IMR-90 (cell line): Measurements from ENCODE around the gene NXPH1. TPM values are rescaled to one million over a fixed set of nuclear protein-coding genes. Genes with fewer than 3 reads are reported as not detected.

Experiments
- ATAC-seq: fragments of 200-7000 bp; cut with Tn5 transposase; 2 replicates; pipeline ENCODE4 v1.9.1; 2020; ENCODE audit warnings: low read depth, mild to moderate bottlenecking, moderate library complexity
- BruUV-seq: library from RNA; stranded (reverse); fragments of 400-500 nt; replicated peaks from 2 replicates; lab custom pipeline; 2021; lab: Mats Ljungman, UMichigan
- CTCF ChIA-PET: fragments of 300-600 bp; formaldehyde crosslinking; extraction: SDS; loops from one replicate; lab custom pipeline; 2021; ENCODE audit warnings: antibody characterized with exemption; lab: Yijun Ruan, JAX
- POLR2A ChIA-PET: fragments of 300-600 bp; sonication (Branson Sonifier 250); formaldehyde crosslinking; loops from one replicate; lab custom pipeline; 2022; ENCODE audit warnings: antibody characterized with exemption; ENCODE audit not compliant: unreplicated experiment; lab: Charles Lee
- DNase-seq: peaks from one replicate; pipeline ENCODE4 v3.0.0; 2013
- H2AFZ ChIP-seq: replicated peaks from 2 replicates; pipeline ENCODE3; 2013; ENCODE audit warnings: low read length, mild to moderate bottlenecking; ENCODE audit not compliant: poor library complexity
- H2AK5ac ChIP-seq: 2 replicates; pipeline ENCODE4 v1.6.1; 2013; ENCODE audit warnings: low read depth, low read length, inconsistent platforms
- H2AK9ac ChIP-seq: replicated peaks from 2 replicates; pipeline ENCODE3; 2013; ENCODE audit warnings: mild to moderate bottlenecking, low read depth, low read length, moderate library complexity; ENCODE audit not compliant: poor library complexity
- H2BK120ac ChIP-seq: 2 replicates; pipeline ENCODE4 v1.6.1; 2013; ENCODE audit warnings: low read depth, low read length, inconsistent platforms
- H2BK15ac ChIP-seq: 3 replicates; pipeline ENCODE4 v1.6.1; 2013; ENCODE audit warnings: low read depth, low read length, inconsistent platforms
- H2BK20ac ChIP-seq: 2 replicates; pipeline ENCODE4 v1.6.1; 2013; ENCODE audit warnings: low read depth, mild to moderate bottlenecking, inconsistent platforms, low read length, moderate library complexity
- H2BK5ac ChIP-seq: 2 replicates; pipeline ENCODE4 v1.6.1; 2013; ENCODE audit warnings: mild to moderate bottlenecking, low read depth, low read length, inconsistent platforms; ENCODE audit not compliant: poor library complexity, severe bottlenecking
- H3K14ac ChIP-seq: replicated peaks from 2 replicates; pipeline ENCODE4 v1.6.1; 2013; ENCODE audit warnings: low read depth, low read length, inconsistent platforms
- H3K18ac ChIP-seq: 2 replicates; pipeline ENCODE4 v1.6.1; 2013; ENCODE audit warnings: low read depth, low read length, control low read depth
- H3K23ac ChIP-seq: 2 replicates; pipeline ENCODE4 v1.6.1; 2013; ENCODE audit warnings: low read depth, low read length, inconsistent platforms
- H3K27ac ChIP-seq: 2 replicates; pipeline ENCODE4 v1.5.1; 2013; ENCODE audit warnings: mild to moderate bottlenecking, control low read depth, low read length; ENCODE audit not compliant: insufficient read depth
- H3K27me3 ChIP-seq: 2 replicates; pipeline ENCODE4 v1.6.1; 2013; ENCODE audit warnings: low read length; ENCODE audit not compliant: control insufficient read depth, insufficient read depth
- H3K36me3 ChIP-seq: 2 replicates; pipeline ENCODE4 v1.6.1; 2013; ENCODE audit warnings: low read length, mixed read lengths; ENCODE audit not compliant: control insufficient read depth, insufficient read depth
- H3K4ac ChIP-seq: 2 replicates; pipeline ENCODE4 v1.6.1; 2013; ENCODE audit warnings: low read depth, low read length, inconsistent platforms
- H3K4me1 ChIP-seq: 2 replicates; pipeline ENCODE4 v1.6.1; 2013; ENCODE audit warnings: low read length, mixed read lengths; ENCODE audit not compliant: control insufficient read depth, insufficient read depth
- H3K4me2 ChIP-seq: 2 replicates; pipeline ENCODE4 v1.6.1; 2013; ENCODE audit warnings: low read depth, mild to moderate bottlenecking, control low read depth, low read length, moderate library complexity
- H3K4me3 ChIP-seq: 2 replicates; pipeline ENCODE4 v1.5.1; 2013; ENCODE audit warnings: low read depth, mild to moderate bottlenecking, control low read depth, low read length, moderate library complexity; ENCODE audit not compliant: insufficient read depth
- H3K56ac ChIP-seq: 2 replicates; pipeline ENCODE4 v1.6.1; 2013; ENCODE audit warnings: low read length, inconsistent platforms; ENCODE audit not compliant: insufficient read depth; ENCODE audit errors: extremely low read depth
- H3K79me1 ChIP-seq, 2 experiments: 2 replicates each; pipeline ENCODE4 v1.6.1; 2013; ENCODE audit warnings: low read length in 2 of 2, inconsistent platforms in 1 of 2, low read depth in 1 of 2
- H3K9ac ChIP-seq: 2 replicates; pipeline ENCODE4 v1.6.1; 2013; ENCODE audit warnings: low read depth, low read length, control low read depth
- H3K9me1 ChIP-seq: 2 replicates; pipeline ENCODE4 v1.6.1; 2013; ENCODE audit warnings: low read length, inconsistent platforms; ENCODE audit not compliant: insufficient read depth
- H3K9me3 ChIP-seq: 2 replicates; pipeline ENCODE4 v1.6.1; 2013; ENCODE audit warnings: low read length; ENCODE audit not compliant: control insufficient read depth, insufficient read depth
- H4K20me1 ChIP-seq: 2 replicates; pipeline ENCODE4 v1.6.1; 2013; ENCODE audit warnings: low read length, inconsistent platforms; ENCODE audit not compliant: insufficient read depth
- H4K5ac ChIP-seq: 2 replicates; pipeline ENCODE4 v1.6.1; 2013; ENCODE audit warnings: mild to moderate bottlenecking, low read depth, low read length, control low read depth
- H4K8ac ChIP-seq, 2 experiments: 2 replicates each; pipeline ENCODE4 v1.6.1; 2013; ENCODE audit warnings: low read depth in 2 of 2, low read length in 2 of 2, control low read depth in 1 of 2, inconsistent platforms in 1 of 2
- H4K91ac ChIP-seq: 2 replicates; pipeline ENCODE4 v1.6.1; 2013; ENCODE audit warnings: low read depth, low read length, inconsistent platforms; ENCODE audit not compliant: insufficient read depth
- CEBPB ChIP-seq: IDR thresholded peaks from 2 replicates; pipeline ENCODE4 v1.6.1; 2012; ENCODE audit warnings: low read depth, low read length, improper control_type of control experiment
- CHD1 ChIP-seq: IDR thresholded peaks from 2 replicates; pipeline ENCODE4 v1.6.1; 2012; ENCODE audit warnings: low read depth, low read length, improper control_type of control experiment
- FOS ChIP-seq: fragments of 150-350 bp; IDR thresholded peaks from 2 replicates; pipeline ENCODE4 v1.6.1; 2016; ENCODE audit warnings: low read depth, low read length
- POLR2A ChIP-seq: IDR thresholded peaks from 2 replicates; pipeline ENCODE4 v1.6.1; 2012; ENCODE audit warnings: mild to moderate bottlenecking, low read depth, low read length
- RCOR1 ChIP-seq: IDR thresholded peaks from 2 replicates; pipeline ENCODE4 v1.6.1; 2012; ENCODE audit warnings: mild to moderate bottlenecking, low read length, improper control_type of control experiment; ENCODE audit not compliant: insufficient replicate concordance
- USF2 ChIP-seq: fragments of 150-350 bp; IDR thresholded peaks from 2 replicates; pipeline ENCODE4 v1.6.1; 2017; ENCODE audit warnings: mild to moderate bottlenecking, antibody characterized with exemption, low read length, low read depth
- WGBS, 2 experiments: methylation state at CpG; one replicate each; pipeline versions ENCODE4 v1.1.5 to v1.1.7; 2013; ENCODE audit warnings: missing lambda C conversion rate in 2 of 2; ENCODE audit not compliant: insufficient read length in 1 of 2; ENCODE audit errors: extremely low coverage in 2 of 2; 5-methylcytosine and 5-hydroxymethylcytosine counted together
- dilution Hi-C: fragments of 300-500 bp; cut with HindIII; formaldehyde crosslinking; loops from one replicate; pipeline ENCODE4 v1.14.3; 2018; ENCODE audit warnings: low sequenced_read_pairs; ENCODE audit not compliant: unreplicated experiment
- in situ Hi-C: fragments of 300-500 bp; cut with MboI; formaldehyde crosslinking; loops from 3 replicates; pipeline ENCODE4 v1.14.3; 2019; ENCODE audit warnings: low sequenced_read_pairs, inconsistent platforms, mixed read lengths
- intact Hi-C: fragments of 100-400 bp; cut with micrococcal nuclease; formaldehyde crosslinking; loops from 2 replicates; pipeline ENCODE4 v1.10.0; 2022
- polyA plus RNA-seq, 3 experiments: library from polyadenylated mRNA; depleted of rRNA; stranded (reverse); fragments of >200 nt; gene quantifications; 2 replicates each; pipeline ENCODE4 v1.2.3, GENCODE V29; 2012; ENCODE audit warnings: low replicate concordance in 1 of 3
- total RNA-seq: library from RNA; depleted of rRNA; stranded (reverse); fragments of >200 nt; gene quantifications from 2 replicates; pipeline ENCODE4 v1.2.3, GENCODE V29; 2012

NXPH1 gene
- total and polyA plus RNA-seq, 2 of the 4 experiments (the other 2 are of a cell fraction), result not detected

DNA sequence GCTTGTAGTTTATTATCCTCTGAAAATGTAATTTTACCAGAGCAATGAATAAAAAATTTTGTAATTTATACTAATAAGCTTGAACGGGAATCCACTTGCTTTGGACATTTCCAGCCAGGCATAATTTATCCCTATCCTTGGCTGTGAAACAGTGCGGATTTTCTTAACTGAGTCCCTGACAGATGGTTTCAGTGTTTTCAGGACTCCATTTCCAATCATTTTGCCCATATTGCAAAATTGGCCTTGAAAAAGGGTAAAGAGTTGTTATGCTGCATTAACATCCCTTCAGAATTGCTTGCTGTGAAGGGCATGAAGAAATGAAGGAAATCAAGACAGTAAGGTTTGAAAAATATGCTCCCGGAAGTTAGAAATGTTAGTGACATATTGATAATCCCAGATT lies 57.7 kb downstream of the NXPH1 start:
- ChIA-PET CTCF (no interaction called here), POLR2A (no interaction called here)
- Histone ChIP-seq H3K27ac (no peak overlapping the region), H4K20me1 (no peaks in the 10 kb centered on the region), H4K8ac (no peak overlapping the region), H3K36me3 (no peaks in the 10 kb centered on the region), H2BK5ac (no peak overlapping the region), H3K23ac (no peak overlapping the region), H3K27me3 (no peaks in the 10 kb centered on the region), H2BK120ac (no peak overlapping the region), H3K79me1 (no peaks in the 10 kb centered on the region), H2AFZ (no peak overlapping the region), H4K5ac (no peak overlapping the region), H3K9ac (no peak overlapping the region), H4K91ac (no peak overlapping the region), H3K9me1 (no peaks in the 10 kb centered on the region), H2BK20ac (no peak overlapping the region), H3K9me3 (peaks cover 11% of the 10 kb centered on the region; the same call in 1 of the 2 replicates), H3K56ac (no peak overlapping the region), H2AK9ac (no peak overlapping the region), H3K14ac (no peak overlapping the region), H3K4ac (no peak overlapping the region), H2BK15ac (no peak overlapping the region), H3K4me2 (no peak overlapping the region), H2AK5ac (no peak overlapping the region), H3K4me1 (no peaks in the 10 kb centered on the region), H3K18ac (no peak overlapping the region), H3K4me3 (no peak overlapping the region)
- ATAC-seq (no peak), DNase-seq (no peak)
- intact Hi-C loops (no loop called here), dilution Hi-C loops (no loop called here), in situ Hi-C loops (no loop called here)
- no CpG with 5 or more reads among the region's 3 CpGs for WGBS, 2 experiments
- BruUV-seq, result no TSS peak
- no peak for TF ChIP-seq CHD1
- TF ChIP-seq POLR2A, result no peak
- no peak for TF ChIP-seq RCOR1
- no peak for TF ChIP-seq USF2
- TF ChIP-seq FOS, result no peak
- TF ChIP-seq CEBPB, result no peak
